ENCODE results near the gene RAD18.
A peak's percentile ranks its signal among the peaks of the same experiment; 100 is the strongest.

The RAD18 gene

DNA sequence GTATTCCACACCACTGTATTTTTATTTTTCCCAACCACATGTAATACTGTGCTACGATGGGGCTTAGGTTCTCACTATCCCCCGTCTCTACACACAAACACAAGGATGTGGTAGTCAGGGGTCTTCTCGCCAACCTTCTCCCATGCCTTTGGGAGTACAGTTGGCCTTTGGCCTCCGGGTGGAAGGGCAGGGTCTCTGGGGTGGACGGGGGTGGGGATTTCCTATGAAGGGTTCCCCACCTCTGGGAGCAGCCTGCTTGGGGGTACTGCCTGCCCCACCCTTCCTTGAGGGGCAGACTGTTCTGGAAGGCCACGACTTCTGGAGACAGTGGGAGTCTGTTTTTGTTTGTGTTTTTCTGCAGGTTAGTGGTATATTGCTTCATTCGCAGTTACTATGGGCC, 21.3 kb upstream of the RAD18 start:
- DNase-seq: no peak

DNA sequence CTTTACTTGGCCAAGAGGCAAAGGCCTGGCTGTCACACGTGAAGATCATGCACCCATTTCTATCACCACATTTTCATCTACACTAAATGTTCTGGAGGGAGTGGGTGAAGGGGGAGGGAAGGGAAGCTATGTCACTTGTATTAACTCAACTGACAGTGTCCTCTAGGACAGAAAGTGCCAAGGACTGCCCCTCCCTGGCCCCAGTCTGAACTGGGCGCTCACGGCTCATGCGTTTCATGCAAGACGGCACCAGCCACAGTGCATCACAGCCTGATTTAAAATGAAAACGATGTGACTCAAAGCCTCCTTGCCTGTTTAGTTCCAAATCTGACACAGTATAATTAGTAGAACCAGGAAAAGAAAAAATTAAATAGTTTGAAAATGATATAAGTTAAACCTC, 20.8 kb upstream of the RAD18 start:
- no peak for DNase-seq

DNA sequence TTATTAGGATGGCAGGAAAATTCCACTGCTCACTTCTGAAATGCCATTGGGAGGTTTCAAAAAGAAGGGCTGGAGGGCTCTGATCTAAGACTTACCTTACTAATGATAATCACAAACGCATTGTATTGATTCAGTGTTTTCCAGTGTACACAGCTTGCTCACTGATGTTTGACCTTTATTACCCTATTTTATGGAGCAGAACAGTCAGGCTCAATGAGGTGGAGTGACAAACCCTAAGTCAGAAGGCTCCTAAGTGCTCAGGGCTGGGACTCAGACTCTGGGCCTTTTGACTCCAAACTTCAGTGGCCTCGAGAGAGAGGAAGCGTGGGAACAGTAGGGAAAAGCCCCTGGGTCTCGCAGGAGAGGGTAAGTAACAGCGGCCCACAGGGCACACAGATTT, 20.3 kb upstream of the RAD18 start:
- no peak for DNase-seq

DNA sequence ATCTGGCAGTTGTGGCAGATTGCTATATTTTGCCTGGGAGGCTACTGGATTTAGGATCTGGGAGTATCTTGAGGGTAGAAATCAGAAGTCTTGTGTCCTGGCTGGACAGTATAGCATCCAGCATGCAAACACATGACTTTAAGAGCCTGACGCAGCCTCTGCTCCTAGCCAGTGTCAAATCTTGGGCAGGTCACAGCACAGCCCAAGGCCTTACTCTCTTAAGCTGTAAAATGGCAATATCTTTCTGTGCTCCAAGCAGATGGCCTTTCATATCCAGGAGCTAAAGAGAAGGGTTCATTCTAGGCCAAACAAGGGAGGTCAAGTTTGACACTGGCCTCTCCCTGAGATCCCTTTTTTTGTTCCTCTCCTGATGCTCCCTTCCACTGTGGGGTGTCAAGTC, 19.8 kb upstream of the RAD18 start:
- no peak for DNase-seq

DNA sequence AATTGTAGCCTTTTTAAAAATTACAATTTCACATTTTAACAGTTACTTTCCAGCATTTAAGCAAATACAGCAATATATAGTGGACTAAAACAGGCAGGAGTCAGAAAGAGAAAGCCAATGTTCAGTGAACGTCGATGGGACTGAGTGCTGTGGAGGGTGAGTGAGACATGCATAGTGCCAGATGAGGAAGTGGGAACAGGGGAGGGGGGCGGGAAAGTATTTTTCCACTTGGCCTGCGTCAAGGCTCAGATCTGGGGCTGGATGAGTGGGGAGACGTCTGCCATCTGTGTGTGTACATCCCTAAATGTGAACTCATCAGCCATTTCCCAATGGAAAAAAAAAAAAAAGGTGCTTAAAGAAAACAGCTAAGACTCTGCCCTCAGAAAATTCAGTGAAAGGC, 19.2 kb upstream of the RAD18 start:
- DNase-seq: no peak

DNA sequence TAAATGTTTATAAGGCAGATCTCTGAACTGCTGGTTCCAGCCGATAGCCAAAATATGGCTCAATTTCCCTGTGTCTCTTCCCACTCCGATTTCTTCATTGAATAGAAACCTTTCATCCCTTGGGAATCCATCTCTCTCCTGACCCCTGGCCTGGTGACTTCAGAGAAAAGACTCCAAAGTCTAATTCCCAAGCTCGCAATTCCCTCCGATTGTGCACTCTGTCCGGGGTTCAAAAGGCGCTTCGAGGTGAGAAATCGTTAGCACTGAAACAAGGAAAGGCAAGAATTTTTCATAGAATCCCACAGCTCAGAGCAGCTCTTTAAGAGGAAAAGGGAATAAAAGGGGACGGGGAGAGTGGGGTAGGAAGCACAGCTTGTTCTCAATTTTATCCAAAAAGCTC, 18.4 kb upstream of the RAD18 start:
- DNase-seq: no peak

DNA sequence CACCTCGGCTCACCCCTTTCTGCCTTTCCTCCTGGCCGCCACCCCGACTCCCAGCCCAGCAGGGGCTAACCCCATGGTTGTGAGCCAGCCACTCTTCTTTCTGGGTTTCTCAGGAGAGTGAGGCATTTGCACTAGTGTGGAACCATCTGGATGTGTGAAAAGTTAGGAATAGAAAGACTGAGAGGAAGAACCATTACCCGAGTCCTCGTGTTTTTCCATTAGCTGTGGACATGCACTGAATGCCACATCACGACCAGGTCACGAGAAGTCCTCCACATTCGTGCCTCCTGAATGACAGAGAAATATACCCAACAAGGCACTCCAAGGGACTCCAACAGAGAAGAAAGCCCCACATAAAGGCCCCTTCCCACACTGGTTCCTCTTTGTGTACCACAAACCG, 18.0 kb upstream of the RAD18 start:
- no peak for DNase-seq

DNA sequence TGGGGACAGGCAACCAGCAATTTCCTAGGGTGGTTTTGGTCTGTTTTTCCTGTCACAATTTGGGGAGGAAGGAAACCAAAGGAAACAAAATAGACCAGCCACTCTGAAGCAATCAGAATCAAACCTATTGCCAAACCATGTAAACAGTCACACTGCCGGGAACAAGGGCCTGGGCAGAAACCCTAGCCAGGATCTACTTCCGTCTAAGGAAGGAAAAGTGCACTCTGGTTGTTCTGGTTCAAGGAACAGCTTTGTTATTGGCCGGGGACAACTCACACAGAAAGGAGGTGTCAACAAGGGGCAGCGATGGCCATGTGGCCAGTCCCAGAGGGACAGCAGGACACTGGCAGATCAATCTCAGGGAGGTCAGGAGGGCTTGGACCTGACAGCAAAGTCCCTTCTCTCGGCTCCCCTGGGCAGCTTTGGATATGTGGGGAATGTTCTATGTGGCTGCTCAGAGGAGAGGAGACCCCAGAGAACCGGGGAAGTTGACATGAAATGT, 17.5 kb upstream of the RAD18 start:
- no peak for DNase-seq

DNA sequence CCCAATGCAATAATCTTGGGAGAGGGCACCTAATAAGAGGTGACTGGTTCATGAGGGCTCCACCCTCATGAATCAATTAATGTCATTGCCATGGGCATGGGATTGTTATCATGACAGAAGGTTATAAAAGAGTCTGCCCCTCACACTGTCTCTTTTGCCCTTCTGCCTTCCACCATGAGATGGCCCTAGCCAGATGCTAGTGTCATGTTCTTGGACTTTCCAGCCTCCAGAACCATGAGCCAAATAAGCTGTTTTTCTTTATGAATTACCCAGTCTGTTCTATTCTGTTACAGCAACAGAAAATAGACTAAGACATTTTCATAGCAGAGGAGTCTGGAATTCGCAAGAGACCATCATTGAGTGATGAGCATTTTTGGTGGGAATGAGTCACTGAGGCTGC, 16.0 kb upstream of the RAD18 start:
- DNase-seq: no peak

DNA sequence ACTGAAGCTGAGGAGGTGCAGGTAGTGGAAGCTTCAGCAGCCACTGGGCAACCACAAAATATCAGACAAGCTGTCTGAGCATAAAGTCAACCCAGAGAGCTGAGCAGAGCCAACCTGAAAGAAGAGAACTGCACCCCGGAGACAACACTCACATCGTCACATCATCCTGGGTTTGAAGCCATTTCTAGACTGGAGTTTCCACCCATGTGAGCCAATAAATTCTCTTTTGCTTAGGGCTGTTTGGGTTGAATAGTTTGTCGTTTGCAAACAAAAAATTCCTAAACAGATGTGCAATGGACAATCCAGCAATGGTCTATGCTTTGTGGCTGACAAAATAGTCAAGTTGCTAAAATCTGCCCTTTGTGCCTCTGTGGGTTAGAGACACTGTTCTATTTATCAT, 15.3 kb upstream of the RAD18 start:
- DNase-seq: no peak

DNA sequence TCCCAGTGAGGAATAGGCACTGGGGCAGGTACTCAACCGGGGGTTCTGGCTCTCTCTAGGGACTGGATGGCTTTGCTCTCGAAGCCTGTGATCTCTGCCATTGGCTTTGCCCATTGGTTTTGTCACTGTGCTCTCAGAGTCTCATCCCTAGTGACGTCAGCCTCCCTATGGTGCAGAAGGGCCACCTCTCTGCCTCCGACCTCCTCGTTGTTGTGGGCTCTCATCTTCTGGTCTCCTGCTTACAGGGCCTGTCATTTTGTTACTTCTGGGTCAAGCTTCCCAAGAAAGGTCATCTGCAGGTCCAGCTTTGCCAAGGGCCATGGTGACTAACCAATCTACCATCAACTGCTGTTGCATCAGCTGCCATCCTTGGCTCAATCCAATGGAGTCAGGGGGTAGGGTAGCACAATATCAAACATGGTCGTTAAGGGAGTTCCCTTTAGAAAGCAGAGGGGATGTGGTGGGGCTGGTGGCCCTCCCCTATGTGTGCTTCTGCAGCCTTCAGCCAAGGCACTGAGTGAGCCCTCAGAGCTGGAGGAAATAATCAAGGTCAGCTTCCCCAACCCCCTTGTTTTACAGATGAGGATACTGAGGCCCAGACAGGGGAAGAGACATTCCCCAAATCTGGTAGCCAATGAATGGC, 13.4 kb upstream of the RAD18 start:
- DNase-seq: no peak

DNA sequence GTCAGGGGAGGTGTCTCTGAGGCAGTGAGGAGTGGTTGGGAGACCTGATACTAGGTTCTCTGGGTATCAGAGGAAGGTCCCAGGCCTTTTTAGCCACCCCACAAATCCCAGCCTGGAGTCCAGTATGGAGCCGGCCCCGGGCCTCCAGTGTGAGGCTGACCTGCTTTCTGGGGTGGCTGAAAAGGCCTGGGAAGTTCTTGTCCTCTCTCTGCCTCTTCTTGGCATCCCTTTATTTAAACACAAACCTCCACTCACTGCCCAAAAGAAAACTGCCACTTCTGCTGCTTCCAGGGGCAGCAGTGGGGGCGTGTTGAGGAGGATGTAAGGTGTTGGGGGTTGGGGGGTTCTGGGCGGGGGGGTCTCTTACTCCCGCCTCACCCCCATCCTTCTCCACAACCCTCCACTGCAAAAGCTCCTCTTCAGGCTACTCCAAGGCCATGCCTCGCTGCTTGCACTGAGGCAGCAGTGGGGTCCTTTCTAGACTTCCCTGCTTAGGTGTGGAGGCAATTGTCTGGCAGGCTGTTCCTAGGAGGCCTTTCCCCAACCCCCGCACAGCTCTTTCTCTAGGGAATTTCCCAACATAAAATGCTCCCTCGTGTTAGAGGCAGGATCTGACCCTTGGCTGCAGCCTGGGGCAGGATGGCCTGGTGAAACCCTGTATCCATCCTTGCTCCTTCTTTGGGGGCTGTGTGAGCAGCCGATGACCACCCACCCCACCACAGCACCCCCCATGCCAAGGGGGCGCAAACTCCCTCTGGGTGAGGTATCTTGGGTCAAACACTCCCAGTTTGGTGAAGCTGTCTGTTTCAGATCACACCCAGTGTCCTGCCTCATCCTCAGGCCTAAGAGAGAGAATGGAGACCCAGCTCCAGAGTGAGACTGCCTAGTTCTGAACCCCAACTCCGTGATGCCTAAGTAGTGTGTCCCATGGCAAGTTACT, 12.1 kb upstream of the RAD18 start:
- no peak for DNase-seq

DNA sequence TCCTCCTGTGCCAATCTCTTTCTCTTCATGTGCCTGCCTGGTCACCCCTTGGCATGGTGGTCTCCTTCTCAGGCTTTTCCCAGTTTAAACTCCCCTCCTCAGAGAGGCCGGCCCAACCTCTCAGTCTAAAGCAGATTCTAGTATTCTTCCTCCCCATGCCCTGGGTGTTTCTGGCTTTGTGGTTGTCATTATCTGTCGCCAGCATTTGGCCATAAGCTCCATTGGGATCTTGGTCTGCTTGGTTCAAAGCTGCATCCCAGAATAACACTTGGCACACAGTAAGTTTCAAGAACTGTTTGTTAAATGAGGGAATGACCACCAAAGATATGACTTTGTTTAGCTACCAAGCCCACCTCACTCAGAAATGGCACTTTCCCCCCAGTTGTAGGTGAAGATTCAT, 11.2 kb upstream of the RAD18 start:
- DNase-seq: no peak

DNA sequence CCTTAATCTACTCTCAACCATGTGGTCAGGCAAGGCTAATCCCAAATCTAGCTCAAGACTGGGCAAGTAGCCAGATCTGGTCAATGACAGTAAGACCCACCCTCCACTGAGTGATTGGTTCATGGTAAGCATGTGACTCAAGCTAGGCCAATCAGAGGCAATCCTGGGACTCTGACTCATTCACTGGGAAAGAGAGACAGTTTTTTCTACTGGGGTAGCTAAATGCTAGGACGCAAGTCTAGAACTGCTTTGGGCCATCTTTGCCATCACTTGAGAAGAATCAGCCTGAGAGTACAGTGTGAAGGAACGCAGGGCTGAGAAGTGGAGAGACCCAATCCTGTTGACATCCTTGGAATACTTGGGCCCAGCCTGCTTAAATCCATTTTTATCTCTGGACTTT, 9.4 kb upstream of the RAD18 start:
- no peak for DNase-seq

DNA sequence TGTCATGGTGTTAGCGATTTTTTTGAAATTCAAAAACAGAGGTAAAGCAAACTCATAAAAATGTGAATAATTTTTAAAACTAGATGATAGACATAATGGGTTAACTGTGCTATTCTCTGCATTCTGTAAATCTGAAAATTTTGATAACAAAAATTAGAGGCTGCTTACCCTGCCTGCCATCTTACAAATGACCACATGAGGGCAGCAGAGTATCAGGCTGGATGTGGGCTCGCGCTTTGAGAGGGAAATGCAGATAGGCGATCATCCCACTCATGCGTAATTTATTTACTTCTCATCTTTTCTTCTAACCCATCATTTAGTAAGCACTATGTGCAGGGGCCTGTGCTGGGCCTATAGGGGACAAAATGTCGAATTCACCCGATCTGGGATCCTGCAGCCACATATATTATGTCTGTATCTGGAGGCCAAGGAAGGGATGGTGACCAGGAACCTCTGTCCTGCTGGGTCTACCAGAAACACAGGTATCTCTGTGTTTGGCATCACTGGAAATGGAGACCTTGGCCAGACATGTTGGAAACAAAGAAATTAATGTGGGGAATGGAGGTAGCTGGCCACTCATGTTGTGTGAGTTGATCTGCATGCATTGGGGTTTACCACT, 7.8 kb upstream of the RAD18 start:
- DNase-seq: peak; percentile 78

DNA sequence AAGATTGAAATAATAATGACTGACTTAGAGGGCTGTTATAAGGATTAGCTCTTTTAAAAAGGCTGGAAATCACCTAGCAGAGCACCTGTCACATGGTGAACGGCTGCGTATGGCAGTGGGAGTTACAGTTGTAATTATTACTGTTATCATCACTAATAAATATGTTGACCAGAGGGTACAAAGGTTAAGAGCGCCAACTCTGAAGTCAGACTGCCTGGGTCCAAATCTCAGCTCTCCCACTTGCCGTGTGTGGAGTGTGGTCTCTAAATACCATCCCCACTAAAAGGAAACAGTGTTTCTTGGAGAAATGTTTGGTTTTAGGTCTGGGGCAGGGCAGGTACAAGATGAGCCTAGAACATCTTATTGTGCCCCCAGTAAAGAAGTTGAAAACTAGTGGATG, 6.0 kb upstream of the RAD18 start:
- DNase-seq: no peak

DNA sequence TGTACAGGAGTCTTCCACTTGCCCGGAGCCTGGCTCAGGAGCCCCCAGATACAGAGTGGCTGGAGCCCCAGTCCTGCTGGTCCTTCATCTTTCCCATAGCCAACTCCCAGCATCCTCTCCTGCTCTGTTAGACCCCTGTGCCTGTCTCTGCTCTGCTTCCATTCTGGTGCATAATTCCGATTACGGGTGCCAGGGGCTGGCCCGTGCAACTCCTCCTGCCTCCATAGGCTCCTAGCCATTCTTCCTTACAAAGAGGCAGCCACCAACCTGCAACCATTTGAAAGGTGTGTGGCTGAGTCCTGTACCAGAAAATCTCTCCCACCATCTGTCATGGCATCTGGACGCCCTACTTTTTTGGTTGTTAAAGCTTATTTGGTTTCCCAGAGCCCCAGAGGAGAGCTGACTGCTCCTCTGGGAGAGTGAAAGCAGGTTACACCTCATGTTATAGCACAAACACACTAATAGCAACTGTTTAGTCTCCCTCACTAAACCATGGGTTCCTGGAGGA, 5.2 kb upstream of the RAD18 start:
- DNase-seq: no peak

DNA sequence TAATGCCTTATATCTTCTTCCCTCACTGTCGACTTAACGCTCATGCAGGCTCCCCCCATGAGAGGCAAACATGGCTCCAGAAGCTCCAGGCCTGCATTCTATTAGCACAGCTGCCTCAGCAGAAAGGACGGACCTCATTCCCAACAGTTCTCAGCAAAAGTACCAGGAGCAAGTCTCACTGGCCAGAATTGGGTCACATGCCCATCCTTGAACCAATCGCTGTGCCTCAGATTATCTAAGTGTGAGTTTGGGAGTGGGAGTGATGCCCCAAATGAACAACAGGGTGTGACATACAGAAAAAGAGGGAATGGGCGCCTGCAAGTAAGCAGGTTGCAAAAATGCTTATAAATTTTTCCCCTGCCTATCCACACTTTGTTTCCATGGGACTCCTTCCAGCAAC, 4.3 kb upstream of the RAD18 start:
- no peak for DNase-seq

DNA sequence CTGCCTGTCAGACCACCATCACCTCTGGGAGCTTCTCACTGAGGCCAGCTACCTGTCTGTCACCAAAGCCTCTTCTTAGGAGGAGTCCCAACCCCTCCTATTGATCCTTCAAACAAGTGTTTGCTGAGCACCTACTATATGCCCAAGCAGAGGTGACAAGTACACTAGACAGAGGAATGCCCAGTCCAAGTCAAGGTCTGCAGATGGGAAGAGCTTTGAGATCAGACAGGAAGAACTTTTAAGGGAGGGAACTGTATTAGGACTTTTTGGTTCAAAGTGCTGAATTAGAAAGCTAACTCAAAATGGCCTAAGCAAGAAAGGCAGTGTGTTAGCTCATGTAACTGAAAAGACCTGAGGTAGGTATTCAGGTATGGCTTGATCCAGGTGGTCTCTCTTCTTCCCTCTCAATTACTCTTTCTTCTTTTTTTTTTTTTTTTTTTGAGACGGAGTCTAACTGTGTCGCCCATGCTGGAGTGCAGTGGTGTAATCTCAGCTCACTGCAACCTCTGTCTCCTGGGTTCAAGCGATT, 3.6 kb upstream of the RAD18 start:
- no peak for DNase-seq

DNA sequence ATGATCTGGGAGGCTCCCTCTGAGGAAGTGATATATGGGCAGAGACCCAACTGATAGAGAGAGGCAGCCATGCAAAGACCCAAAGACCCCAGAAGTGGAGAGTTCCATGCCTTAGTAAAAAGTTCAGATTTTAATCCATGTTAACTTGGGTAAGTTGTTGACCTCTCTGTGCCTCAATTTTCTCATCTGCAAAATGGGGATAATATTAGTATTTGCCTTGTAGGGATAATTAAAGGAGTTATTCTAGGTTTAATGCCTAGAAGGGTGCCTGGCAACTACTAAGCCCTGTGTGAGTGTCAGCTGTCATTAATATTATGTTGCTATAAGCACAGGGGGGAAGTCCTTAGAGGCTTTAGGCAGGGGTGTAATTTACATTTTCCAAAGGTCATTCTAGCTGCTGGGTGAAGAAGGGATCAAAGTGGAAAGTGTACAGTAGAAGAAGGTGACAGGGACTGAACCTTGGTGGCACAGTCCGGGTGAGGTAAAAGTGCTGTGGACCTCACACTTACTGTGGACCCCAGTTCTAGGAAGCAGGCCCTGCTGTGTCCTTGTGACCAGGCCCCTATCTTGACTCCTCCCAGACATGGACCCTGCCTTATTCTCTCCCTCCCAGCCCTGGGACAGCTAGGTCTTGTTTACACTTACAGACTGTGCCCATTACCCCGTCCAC, 3.0 kb upstream of the RAD18 start:
- DNase-seq: no peak

DNA sequence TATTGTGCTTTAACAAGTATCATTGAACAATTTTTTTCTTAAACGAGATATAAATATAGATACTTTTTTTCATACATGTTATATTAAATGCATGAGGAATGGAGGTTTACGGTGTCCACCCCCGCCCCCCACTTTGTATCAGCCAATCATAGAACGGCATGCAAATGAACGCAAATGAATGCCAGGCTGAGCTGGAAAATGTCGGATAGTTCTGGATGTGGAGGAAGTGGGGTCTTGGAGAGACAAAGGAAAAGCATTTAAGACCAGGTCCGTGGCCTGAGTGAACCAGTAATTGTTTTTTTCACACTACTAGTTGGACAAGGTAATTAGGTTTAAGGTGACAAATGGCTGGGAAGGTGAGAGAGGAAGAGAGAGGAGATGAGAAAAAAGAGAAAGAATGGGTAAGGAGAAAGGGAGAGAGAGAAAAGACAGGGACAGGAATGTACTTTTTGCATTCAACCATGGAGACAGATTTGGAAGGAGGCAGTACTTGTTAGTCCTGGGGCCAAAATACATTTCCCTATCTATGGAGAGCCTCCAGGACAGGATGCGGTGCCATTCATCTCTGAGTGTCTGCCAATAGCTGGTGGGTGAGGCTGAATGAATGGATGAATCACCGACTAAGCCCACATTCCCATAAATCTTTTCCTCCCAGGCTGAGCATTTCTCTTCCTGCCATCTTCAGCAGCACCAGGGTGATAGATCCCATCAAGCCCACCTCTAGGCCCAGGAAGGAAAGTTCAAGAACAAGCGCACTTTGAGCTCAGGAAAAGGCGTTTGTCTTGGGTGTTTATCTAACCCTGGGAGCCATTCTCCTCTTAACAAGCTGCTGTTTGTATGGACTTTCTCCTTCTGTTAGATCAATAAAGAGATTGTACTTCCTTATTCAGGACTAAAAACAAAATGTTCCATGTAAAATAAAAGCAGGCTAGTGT, 1.4 kb upstream of the RAD18 start:
- DNase-seq: no peak
